ENCODE data around the gene ZFR.
"Not testable (repeated sequence)": the region's sequence is repeated elsewhere in the genome, so short reads cannot be mapped to it uniquely, and the experiment has no call there.

ZFR gene

DNA sequence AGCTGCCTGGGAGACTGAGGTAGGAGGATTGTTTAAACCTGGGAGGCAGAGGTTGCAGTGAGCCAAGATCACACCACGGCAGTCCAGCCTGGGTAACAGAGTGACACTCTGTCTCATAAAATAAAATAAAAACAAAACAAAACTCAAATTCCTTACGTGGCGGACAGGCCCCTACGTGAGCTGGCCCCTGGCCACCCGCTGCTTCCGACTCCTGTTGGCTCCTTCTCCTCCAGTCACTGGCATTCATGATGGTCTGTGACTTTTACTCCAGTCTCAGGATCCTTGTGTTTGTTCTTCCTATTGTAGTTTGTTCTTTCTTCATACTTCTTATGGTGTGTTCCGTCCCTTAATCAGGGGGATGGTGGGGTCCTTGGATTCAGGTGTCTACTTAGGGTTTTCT, 28.5 kb upstream of the ZFR start:
- no peak overlapping the region for H3K4me3 ChIP-seq (ENCODE audit: low read depth in 1 of 2, low read length in 2 of 2)
- H3K27ac ChIP-seq (ENCODE audit: low read depth, low read length) = no peak overlapping the region
- H3K27me3 ChIP-seq (ENCODE audit: control insufficient read depth in 1 of 2, insufficient read depth in 2 of 2, low read length in 2 of 2) = no peaks in the 10 kb centered on the region
- H3K36me3 ChIP-seq (ENCODE audit: insufficient read depth, low read length) = no peaks in the 10 kb centered on the region
- no peaks in the 10 kb centered on the region for H3K9me3 ChIP-seq (ENCODE audit: low read length)
- no peaks in the 10 kb centered on the region for H3K4me1 ChIP-seq (ENCODE audit: insufficient read depth, low read length)
- H3K9ac ChIP-seq (ENCODE audit: low read length) = no peak overlapping the region

DNA sequence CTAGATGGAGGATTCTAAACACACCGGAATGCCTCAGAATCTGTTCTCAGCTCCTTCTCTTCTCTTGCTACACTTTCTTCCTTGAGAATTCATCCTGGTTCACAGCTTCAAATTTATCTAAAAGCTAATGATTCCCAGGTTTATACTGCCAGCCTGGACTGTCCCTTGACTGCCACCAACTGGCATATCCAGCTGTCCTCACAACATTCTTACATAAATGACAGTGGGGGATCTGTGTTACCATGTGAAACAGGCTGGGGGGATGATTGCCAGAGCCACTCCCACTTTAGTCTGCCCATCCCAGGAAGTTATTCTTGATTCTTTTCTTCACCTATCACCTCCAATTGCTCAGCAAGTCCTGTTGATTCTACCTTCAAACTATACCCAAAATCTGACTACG, 27.2 kb upstream of the ZFR start:
- H3K27me3 ChIP-seq (ENCODE audit: control insufficient read depth in 1 of 2, insufficient read depth in 2 of 2, low read length in 2 of 2) = no peaks in the 10 kb centered on the region
- no peak overlapping the region for H3K9ac ChIP-seq (ENCODE audit: low read length)
- H3K27ac ChIP-seq (ENCODE audit: low read depth, low read length) = no peak overlapping the region
- H3K9me3 ChIP-seq (ENCODE audit: low read length) = no peaks in the 10 kb centered on the region
- no peaks in the 10 kb centered on the region for H3K36me3 ChIP-seq (ENCODE audit: insufficient read depth, low read length)
- H3K4me1 ChIP-seq (ENCODE audit: insufficient read depth, low read length) = no peaks in the 10 kb centered on the region
- no peak overlapping the region for H3K4me3 ChIP-seq (ENCODE audit: low read depth in 1 of 2, low read length in 2 of 2)

DNA sequence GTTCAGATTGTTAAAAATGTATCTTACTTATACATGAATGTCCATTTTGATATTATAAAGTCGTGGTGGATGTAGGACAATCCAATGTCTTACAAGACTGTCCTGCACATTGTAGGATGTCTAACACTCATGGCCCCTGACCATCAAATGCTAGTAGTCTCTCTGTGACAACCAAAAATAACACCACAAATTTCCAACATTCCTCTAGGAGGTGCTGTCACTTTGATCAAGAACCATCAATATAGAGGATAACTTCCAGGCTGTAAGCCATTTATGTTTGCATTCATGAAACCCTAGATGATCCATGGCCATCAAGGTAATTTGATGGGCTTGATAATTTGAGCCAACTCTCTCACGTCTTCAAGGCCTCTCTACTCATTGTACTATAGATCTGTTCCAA, 20.5 kb upstream of the ZFR start:
- Histone ChIP-seq H3K9me3 (ENCODE audit: low read length) (no peaks in the 10 kb centered on the region), H3K4me1 (ENCODE audit: insufficient read depth, low read length) (no peaks in the 10 kb centered on the region), H3K36me3 (ENCODE audit: insufficient read depth, low read length) (no peaks in the 10 kb centered on the region), H3K9ac (ENCODE audit: low read length) (no peak overlapping the region), H3K4me3 (ENCODE audit: low read depth in 1 of 2, low read length in 2 of 2) (no peak overlapping the region), H3K27ac (ENCODE audit: low read depth, low read length) (no peak overlapping the region), H3K27me3 (ENCODE audit: control insufficient read depth in 1 of 2, insufficient read depth in 2 of 2, low read length in 2 of 2) (no peaks in the 10 kb centered on the region)

DNA sequence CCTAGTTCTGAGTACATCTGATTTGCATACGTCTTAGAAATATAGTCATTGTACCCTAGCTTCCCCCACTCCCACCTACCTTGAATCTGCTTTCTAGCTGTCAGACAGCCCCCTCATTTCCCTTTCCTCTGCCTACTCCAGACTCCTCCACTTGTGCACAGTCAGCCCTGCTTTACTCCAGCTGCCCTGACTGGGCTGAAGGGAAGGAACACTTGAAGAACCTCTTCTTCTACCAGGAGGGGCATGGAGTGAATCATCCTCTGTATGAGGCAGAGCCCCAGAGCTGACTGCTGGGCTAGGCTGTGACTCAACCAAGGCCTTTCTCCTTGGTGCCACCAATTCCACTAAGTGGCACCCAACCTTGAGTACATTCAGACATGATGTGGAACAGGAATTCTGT, 18.1 kb upstream of the ZFR start:
- Histone ChIP-seq H3K27me3 (ENCODE audit: control insufficient read depth in 1 of 2, insufficient read depth in 2 of 2, low read length in 2 of 2) (no peaks in the 10 kb centered on the region), H3K4me1 (ENCODE audit: insufficient read depth, low read length) (no peaks in the 10 kb centered on the region), H3K4me3 (ENCODE audit: low read depth in 1 of 2, low read length in 2 of 2) (no peak overlapping the region), H3K9ac (ENCODE audit: low read length) (no peak overlapping the region), H3K9me3 (ENCODE audit: low read length) (no peaks in the 10 kb centered on the region), H3K27ac (ENCODE audit: low read depth, low read length) (no peak overlapping the region), H3K36me3 (ENCODE audit: insufficient read depth, low read length) (no peaks in the 10 kb centered on the region)

DNA sequence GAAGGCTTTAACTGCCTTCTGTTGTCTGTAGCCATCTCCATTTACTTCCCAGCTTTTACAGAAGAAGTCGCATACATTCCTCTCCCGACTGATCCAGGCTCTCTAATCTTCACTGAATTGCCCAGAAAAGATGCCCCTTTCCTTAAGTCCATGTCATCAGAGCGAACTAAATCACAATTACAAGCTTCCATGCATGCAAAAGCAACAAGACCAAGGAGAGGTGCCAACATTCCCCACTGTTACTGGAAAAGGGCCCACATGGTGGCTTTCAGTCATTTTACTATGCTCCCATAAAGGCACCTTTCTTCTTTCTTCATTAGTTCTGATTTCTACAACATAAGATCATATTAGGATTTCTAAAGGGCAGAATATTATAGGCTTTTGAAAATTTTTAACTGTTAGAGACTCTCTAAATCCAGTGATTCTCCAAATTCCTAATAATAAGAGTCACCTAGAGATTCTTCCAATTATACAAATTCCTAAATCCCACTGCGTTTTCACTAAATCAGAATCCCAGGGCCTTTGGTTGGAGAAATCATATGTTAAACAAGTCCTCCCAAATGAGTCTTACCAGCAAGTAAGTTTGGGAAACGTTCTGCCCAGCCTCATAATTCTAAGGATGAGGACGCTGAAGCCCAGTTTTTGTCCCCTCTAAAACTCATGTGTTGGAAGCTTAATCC, 17.0 kb upstream of the ZFR start:
- Histone ChIP-seq H3K4me1 (ENCODE audit: insufficient read depth, low read length) (no peaks in the 10 kb centered on the region), H3K4me3 (ENCODE audit: low read depth in 1 of 2, low read length in 2 of 2) (no peak overlapping the region), H3K27me3 (ENCODE audit: control insufficient read depth in 1 of 2, insufficient read depth in 2 of 2, low read length in 2 of 2) (no peaks in the 10 kb centered on the region), H3K9me3 (ENCODE audit: low read length) (no peaks in the 10 kb centered on the region), H3K27ac (ENCODE audit: low read depth, low read length) (no peak overlapping the region), H3K9ac (ENCODE audit: low read length) (no peak overlapping the region), H3K36me3 (ENCODE audit: insufficient read depth, low read length) (no peaks in the 10 kb centered on the region)

DNA sequence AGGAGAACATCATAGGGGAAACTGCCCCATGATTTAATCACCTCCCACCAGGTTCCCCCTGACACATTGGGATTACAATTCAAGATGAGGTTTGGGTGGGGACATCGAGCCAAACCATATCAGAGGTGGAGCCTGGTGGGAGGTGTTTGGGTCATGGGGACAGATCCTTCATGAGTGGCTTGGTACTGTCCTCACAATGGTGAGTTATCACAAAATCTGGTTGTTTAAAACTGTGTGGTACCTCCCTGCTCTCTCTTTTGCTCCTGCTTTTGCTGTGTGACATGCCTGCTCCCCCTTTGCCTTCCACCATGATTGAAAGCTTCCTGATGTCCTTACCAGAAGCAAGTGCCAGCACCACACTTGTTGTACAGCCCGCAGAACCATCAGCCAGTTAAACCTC, 16.2 kb upstream of the ZFR start:
- no peaks in the 10 kb centered on the region for H3K36me3 ChIP-seq (ENCODE audit: insufficient read depth, low read length)
- no peak overlapping the region for H3K27ac ChIP-seq (ENCODE audit: low read depth, low read length)

DNA sequence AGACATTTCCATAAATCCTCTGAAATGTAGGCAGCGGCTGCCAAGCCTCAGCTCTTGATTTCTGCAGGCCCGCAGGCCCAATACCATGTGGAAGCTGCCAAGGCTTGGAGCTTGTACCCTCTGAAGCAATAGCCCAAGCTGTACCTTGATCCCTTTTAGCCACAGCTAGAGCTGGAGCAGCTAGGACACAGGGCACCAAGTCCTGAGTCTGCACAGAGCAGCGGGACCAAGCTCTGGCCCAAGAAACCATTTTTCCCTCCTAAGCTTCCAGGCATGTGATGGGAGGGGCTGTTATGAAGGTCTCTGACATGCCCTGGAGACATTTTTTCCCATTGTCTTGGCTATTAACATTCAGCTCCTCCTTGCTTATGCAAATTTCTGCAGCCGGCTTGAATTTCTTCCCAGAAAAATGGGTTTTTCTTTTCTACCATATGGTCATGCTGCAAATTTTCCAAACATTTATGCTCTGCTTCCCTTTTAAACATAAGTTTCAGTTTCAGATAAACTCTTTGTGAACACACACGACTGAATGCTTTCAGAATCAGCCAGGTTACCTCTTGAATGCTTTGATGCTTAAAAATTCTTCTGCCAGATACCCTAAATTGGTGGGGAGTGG, 14.4 kb upstream of the ZFR start:
- H3K36me3 ChIP-seq (ENCODE audit: insufficient read depth, low read length) = no peaks in the 10 kb centered on the region
- H3K9me3 ChIP-seq (ENCODE audit: low read length) = no peaks in the 10 kb centered on the region
- no peak overlapping the region for H3K9ac ChIP-seq (ENCODE audit: low read length)
- no peak overlapping the region for H3K27ac ChIP-seq (ENCODE audit: low read depth, low read length)
- H3K27me3 ChIP-seq (ENCODE audit: control insufficient read depth in 1 of 2, insufficient read depth in 2 of 2, low read length in 2 of 2) = no peaks in the 10 kb centered on the region
- no peaks in the 10 kb centered on the region for H3K4me1 ChIP-seq (ENCODE audit: insufficient read depth, low read length)
- H3K4me3 ChIP-seq (ENCODE audit: low read depth in 1 of 2, low read length in 2 of 2) = no peak overlapping the region

More for the DNA sequence above, 16.2 kb upstream of the ZFR start:
- Histone ChIP-seq H3K9ac (ENCODE audit: low read length) (no peak overlapping the region), H3K27me3 (ENCODE audit: control insufficient read depth in 1 of 2, insufficient read depth in 2 of 2, low read length in 2 of 2) (no peaks in the 10 kb centered on the region), H3K4me3 (ENCODE audit: low read depth in 1 of 2, low read length in 2 of 2) (no peak overlapping the region), H3K9me3 (ENCODE audit: low read length) (no peaks in the 10 kb centered on the region), H3K4me1 (ENCODE audit: insufficient read depth, low read length) (no peaks in the 10 kb centered on the region)

DNA sequence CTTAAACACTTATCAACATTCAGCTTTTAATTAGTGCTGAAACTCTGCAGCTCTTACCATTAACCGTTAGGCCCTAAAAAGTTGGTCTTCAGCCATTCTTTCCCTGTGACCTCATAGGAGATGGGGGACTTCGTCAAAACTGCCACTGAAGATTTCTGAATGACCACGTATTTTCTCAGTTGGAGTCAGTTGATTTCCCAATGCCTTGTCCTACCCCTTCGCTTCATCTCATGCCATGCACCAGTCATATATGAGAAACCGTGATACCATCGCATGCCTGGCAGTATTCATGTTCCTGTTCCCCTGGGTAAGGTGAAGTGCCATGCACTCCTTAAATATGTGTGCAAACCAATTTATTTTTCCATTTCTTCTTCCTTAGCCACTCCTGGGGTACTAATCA, 10.8 kb upstream of the ZFR start:
- Histone ChIP-seq H3K9ac (ENCODE audit: low read length) (no peak overlapping the region), H3K9me3 (ENCODE audit: low read length) (no peaks in the 10 kb centered on the region), H3K36me3 (ENCODE audit: insufficient read depth, low read length) (no peaks in the 10 kb centered on the region), H3K27me3 (ENCODE audit: control insufficient read depth in 1 of 2, insufficient read depth in 2 of 2, low read length in 2 of 2) (no peaks in the 10 kb centered on the region), H3K27ac (ENCODE audit: low read depth, low read length) (no peak overlapping the region), H3K4me1 (ENCODE audit: insufficient read depth, low read length) (no peaks in the 10 kb centered on the region), H3K4me3 (ENCODE audit: low read depth in 1 of 2, low read length in 2 of 2) (no peak overlapping the region)

DNA sequence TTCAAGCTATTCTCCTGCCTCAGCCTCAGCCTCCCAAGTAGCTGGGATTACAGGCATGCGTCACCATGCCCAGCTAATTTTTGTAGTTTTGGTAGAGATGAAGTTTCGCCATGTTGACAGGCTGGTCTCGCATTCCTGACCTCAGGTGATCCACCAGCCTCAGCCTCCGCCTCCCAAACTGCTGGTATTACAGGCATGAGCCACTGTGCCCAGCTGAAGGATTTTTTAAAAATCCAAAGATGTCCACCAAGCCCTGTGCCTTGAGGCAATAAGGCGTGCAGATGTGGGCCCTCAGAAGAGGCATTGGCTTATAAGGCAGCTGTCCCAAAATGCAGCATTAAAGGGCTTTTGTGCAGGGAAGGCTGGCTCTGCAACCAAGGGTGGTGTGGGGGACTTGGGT, 10.3 kb upstream of the ZFR start:
- no peaks in the 10 kb centered on the region for H3K4me1 ChIP-seq (ENCODE audit: insufficient read depth, low read length)

DNA sequence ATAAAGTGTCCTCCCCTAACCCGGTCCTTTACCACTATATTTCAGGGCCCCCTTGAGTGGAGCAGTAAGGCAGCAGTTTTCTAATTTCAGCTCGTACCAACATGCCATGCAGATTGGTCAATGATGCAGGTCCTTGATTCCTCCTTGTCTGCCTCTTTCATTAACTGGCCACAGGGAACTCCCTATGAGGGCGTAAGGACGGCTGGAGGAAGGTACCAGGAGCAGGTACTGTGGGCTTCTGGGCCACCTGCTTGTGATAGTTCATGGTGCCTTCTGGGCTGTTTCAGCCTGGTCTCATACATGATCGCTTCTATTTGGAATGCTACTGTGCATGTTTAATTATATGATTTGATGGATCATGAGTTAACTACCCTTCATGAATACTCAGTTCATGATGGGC, 9.4 kb upstream of the ZFR start:
- Histone ChIP-seq H3K4me1 (ENCODE audit: insufficient read depth, low read length) (no peaks in the 10 kb centered on the region), H3K9me3 (ENCODE audit: low read length) (no peaks in the 10 kb centered on the region), H3K27me3 (ENCODE audit: control insufficient read depth in 1 of 2, insufficient read depth in 2 of 2, low read length in 2 of 2) (no peaks in the 10 kb centered on the region), H3K9ac (ENCODE audit: low read length) (no peak overlapping the region), H3K27ac (ENCODE audit: low read depth, low read length) (no peak overlapping the region), H3K36me3 (ENCODE audit: insufficient read depth, low read length) (no peaks in the 10 kb centered on the region), H3K4me3 (ENCODE audit: low read depth in 1 of 2, low read length in 2 of 2) (no peak overlapping the region)

More for the DNA sequence above, 10.3 kb upstream of the ZFR start:
- Histone ChIP-seq H3K9ac (ENCODE audit: low read length) (no peak overlapping the region), H3K9me3 (ENCODE audit: low read length) (no peaks in the 10 kb centered on the region), H3K4me3 (ENCODE audit: low read depth in 1 of 2, low read length in 2 of 2) (no peak overlapping the region), H3K27ac (ENCODE audit: low read depth, low read length) (no peak overlapping the region), H3K27me3 (ENCODE audit: control insufficient read depth in 1 of 2, insufficient read depth in 2 of 2, low read length in 2 of 2) (no peaks in the 10 kb centered on the region), H3K36me3 (ENCODE audit: insufficient read depth, low read length) (no peaks in the 10 kb centered on the region)

DNA sequence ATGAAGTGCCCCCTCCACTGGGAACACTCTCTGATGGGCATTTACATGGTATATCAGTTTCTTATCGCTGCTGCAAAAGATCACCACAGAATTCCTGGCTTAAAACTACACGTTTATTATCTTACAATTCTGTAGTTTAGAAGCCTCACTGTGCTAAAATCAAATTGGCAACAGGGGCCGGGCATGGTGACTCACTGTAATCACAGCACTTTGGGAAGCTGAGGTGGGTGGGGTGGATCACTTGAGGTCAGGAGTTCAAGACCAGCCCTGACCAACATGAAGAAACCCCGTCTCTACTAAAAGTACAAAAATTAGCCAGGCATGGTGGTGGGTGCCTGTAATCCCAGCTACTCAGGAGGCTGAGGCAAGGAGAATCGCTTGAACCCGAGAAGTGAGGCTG, 7.8 kb upstream of the ZFR start:
- H3K4me3 ChIP-seq (ENCODE audit: low read depth in 1 of 2, low read length in 2 of 2); H3K9me3 ChIP-seq (ENCODE audit: low read length); H3K27me3 ChIP-seq (ENCODE audit: control insufficient read depth in 1 of 2, insufficient read depth in 2 of 2, low read length in 2 of 2); H3K9ac ChIP-seq (ENCODE audit: low read length); H3K4me1 ChIP-seq (ENCODE audit: insufficient read depth, low read length); H3K36me3 ChIP-seq (ENCODE audit: insufficient read depth, low read length); H3K27ac ChIP-seq (ENCODE audit: low read depth, low read length): not testable (repeated sequence)

DNA sequence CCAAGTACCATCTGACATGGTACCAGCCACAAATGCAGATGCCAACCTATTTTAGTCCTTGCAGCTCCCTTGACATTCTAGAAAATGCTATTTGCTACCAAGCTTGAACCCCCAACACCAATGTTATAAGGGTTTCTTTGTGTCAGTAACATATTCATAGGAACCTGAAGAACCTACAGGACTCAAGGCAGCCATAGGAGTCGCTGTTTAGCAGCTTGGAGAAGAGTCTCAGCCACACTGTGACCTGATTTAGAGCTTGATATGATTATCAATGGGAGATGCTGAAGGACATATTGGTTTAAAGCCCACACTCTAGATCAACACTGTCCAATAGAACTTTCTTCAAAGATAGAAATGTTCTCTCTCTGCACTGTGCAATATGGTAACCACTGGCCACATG, 6.4 kb upstream of the ZFR start:
- Histone ChIP-seq H3K9ac (ENCODE audit: low read length) (no peak overlapping the region), H3K4me3 (ENCODE audit: low read depth in 1 of 2, low read length in 2 of 2) (no peak overlapping the region), H3K36me3 (ENCODE audit: insufficient read depth, low read length) (no peaks in the 10 kb centered on the region), H3K4me1 (ENCODE audit: insufficient read depth, low read length) (no peaks in the 10 kb centered on the region), H3K9me3 (ENCODE audit: low read length) (no peaks in the 10 kb centered on the region), H3K27ac (ENCODE audit: low read depth, low read length) (no peak overlapping the region), H3K27me3 (ENCODE audit: control insufficient read depth in 1 of 2, insufficient read depth in 2 of 2, low read length in 2 of 2) (no peaks in the 10 kb centered on the region)

Measured in muscle layer of colon (tissue), 2 donors.